ENCODE data around the gene GOLGA3. TPM values are rescaled to one million over a fixed set of nuclear protein-coding genes. Genes with fewer than 3 reads are reported as not detected.

The GOLGA3 gene
- polyA plus RNA-seq, 1 experiment: 22.6 TPM

- peaks cover 3% of the 10 kb centered on the region; the same call in 1 of the 2 replicates for H3K9me3 ChIP-seq (ENCODE audit: control insufficient read depth, insufficient read depth, low read length)
- DNase-seq (ENCODE audit: low read depth, low spot score): no peak
- H3K27me3 ChIP-seq (ENCODE audit: control insufficient read depth, insufficient read depth, low read length): no peaks in the 10 kb centered on the region
- H3K27ac ChIP-seq (ENCODE audit: low read depth, low read length): no peak overlapping the region
- CTCF ChIA-PET: no interaction called here
- no peak overlapping the region for H3K4me3 ChIP-seq (ENCODE audit: low read depth, low read length)
- POLR2A ChIA-PET: no interaction called here
- no peak for TF ChIP-seq CTCF (IDR thresholded peaks at IDR 0.05; ENCODE audit: low read depth, low read length)
Observed at GRCh38 chr12:132736378-132736777, 92.3 kb downstream of the GOLGA3 start.

GRCh38 chr12:132735496-132735895 lies 93.2 kb downstream of the GOLGA3 start:
- no peak for DNase-seq (ENCODE audit: low read depth, low spot score)
- Histone ChIP-seq H3K27me3 (ENCODE audit: control insufficient read depth, insufficient read depth, low read length) (no peaks in the 10 kb centered on the region), H3K9me3 (ENCODE audit: control insufficient read depth, insufficient read depth, low read length) (peaks cover 7% of the 10 kb centered on the region; the same call in 1 of the 2 replicates), H3K27ac (ENCODE audit: low read depth, low read length) (no peak overlapping the region), H3K4me3 (ENCODE audit: low read depth, low read length) (no peak overlapping the region)
- CTCF ChIA-PET: no interaction called here
- no peak for TF ChIP-seq CTCF (IDR thresholded peaks at IDR 0.05; ENCODE audit: low read depth, low read length)
- POLR2A ChIA-PET: no interaction called here

DNA sequence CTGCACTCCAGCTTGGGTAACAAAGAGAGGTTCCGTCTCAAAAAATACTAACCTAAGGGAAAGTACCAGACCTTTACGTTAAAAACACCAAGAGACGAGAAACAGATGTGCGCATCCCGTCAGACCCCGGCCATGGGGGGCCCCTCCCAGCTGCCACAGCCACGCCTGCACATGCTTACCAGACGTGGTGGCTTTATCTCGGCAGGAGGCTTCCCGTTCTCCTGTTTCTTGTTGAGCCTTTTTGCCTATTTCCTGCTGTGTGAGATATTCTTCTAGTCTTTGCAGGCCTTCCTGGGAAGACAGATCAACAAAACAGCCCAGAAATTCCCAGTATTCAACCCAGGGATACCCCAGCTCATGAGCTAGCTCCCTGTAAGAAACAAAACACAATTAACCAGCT lies 94.5 kb downstream of the GOLGA3 start:
- CTCF ChIA-PET: no interaction called here
- Histone ChIP-seq H3K4me3 (ENCODE audit: low read depth, low read length) (no peak overlapping the region), H3K9me3 (ENCODE audit: control insufficient read depth, insufficient read depth, low read length) (peaks cover 17% of the 10 kb centered on the region), H3K27ac (ENCODE audit: low read depth, low read length) (peak overlapping the region; percentile 21), H3K27me3 (ENCODE audit: control insufficient read depth, insufficient read depth, low read length) (no peaks in the 10 kb centered on the region)
- POLR2A ChIA-PET: no interaction called here
- DNase-seq (ENCODE audit: low read depth, low spot score): no peak
- no peak for TF ChIP-seq CTCF (IDR thresholded peaks at IDR 0.05; ENCODE audit: low read depth, low read length)

- no peak for TF ChIP-seq CTCF (IDR thresholded peaks at IDR 0.05; ENCODE audit: low read depth, low read length)
- Histone ChIP-seq H3K27ac (ENCODE audit: low read depth, low read length) (no peak overlapping the region), H3K9me3 (ENCODE audit: control insufficient read depth, insufficient read depth, low read length) (peaks cover 17% of the 10 kb centered on the region), H3K4me3 (ENCODE audit: low read depth, low read length) (no peak overlapping the region), H3K27me3 (ENCODE audit: control insufficient read depth, insufficient read depth, low read length) (no peaks in the 10 kb centered on the region)
- CTCF ChIA-PET: no interaction called here
- POLR2A ChIA-PET: no interaction called here
- DNase-seq (ENCODE audit: low read depth, low spot score): no peak
Observed at GRCh38 chr12:132731574-132731973, 97.1 kb downstream of the GOLGA3 start.

- DNase-seq (ENCODE audit: low read depth, low spot score): no peak
- Histone ChIP-seq H3K27ac (ENCODE audit: low read depth, low read length) (no peak overlapping the region), H3K9me3 (ENCODE audit: control insufficient read depth, insufficient read depth, low read length) (peaks cover 14% of the 10 kb centered on the region), H3K27me3 (ENCODE audit: control insufficient read depth, insufficient read depth, low read length) (no peaks in the 10 kb centered on the region), H3K4me3 (ENCODE audit: low read depth, low read length) (no peak overlapping the region)
- POLR2A ChIA-PET: no interaction called here
- CTCF ChIA-PET: no interaction called here
- TF ChIP-seq CTCF (IDR thresholded peaks at IDR 0.05; ENCODE audit: low read depth, low read length): no peak
Observed at GRCh38 chr12:132730353-132730752, 98.3 kb downstream of the GOLGA3 start.
